WTC11 (cell line): ENCODE data around the gene FGF14. TPM values are rescaled to one million over a fixed set of nuclear protein-coding genes. Genes with fewer than 3 reads are reported as not detected.

Experiments
- ATAC-seq: fragments of 200-7000 bp; cut with Tn5 transposase; 2 replicates; pipeline ENCODE4 v1.10.0; 2021; ENCODE audit warnings: mild to moderate bottlenecking, moderate library complexity
- CTCF ChIA-PET: fragments of 300-600 bp; sonication (Branson Sonifier 250); formaldehyde crosslinking; loops from one replicate; lab custom pipeline; 2021; ENCODE audit warnings: antibody characterized with exemption; lab: Charles Lee
- POLR2A ChIA-PET: fragments of 350-600 bp; sonication (Branson Sonifier 250); formaldehyde crosslinking; loops from one replicate; lab custom pipeline; 2021; ENCODE audit warnings: antibody characterized with exemption; lab: Charles Lee
- DNase-seq: peaks from one replicate; pipeline ENCODE4 v3.0.0; 2021; ENCODE audit warnings: low spot score
- H3K27ac Mint-ChIP-seq: 2 replicates; pipeline ENCODE4 v1.8.0; 2021; ENCODE audit warnings: mixed read lengths
- H3K27me3 Mint-ChIP-seq: 2 replicates; pipeline ENCODE4 v1.8.0; 2021; ENCODE audit warnings: low read depth, mild to moderate bottlenecking, moderate library complexity, mixed read lengths
- H3K36me3 Mint-ChIP-seq: 2 replicates; pipeline ENCODE4 v1.8.0; 2021; ENCODE audit warnings: mixed read lengths
- H3K4me1 Mint-ChIP-seq: 2 replicates; pipeline ENCODE4 v1.8.0; 2022; ENCODE audit warnings: mixed read lengths
- H3K4me3 Mint-ChIP-seq: 2 replicates; pipeline ENCODE4 v1.8.0; 2021; ENCODE audit warnings: mild to moderate bottlenecking, moderate library complexity, mixed read lengths
- H3K9me3 Mint-ChIP-seq: 2 replicates; pipeline ENCODE4 v1.8.0; 2021; ENCODE audit warnings: mixed read lengths
- ATF1 ChIP-seq: sonication (generic); formaldehyde crosslinking; IDR thresholded peaks from 2 replicates; pipeline ENCODE4 v1.8.1; 2023; ENCODE audit warnings: mild to moderate bottlenecking, moderate library complexity, missing genetic modification reagents
- IRF2 ChIP-seq: sonication (generic); formaldehyde crosslinking; IDR thresholded peaks from 2 replicates; pipeline ENCODE4 v1.8.0; 2022; ENCODE audit warnings: low read depth, missing genetic modification reagents, borderline replicate concordance
- JAZF1 ChIP-seq: fragments of 250-450 bp; sonication (Bioruptor Pico); IDR thresholded peaks from 2 replicates; pipeline ENCODE4 v1.9.0; 2021; ENCODE audit warnings: moderate library complexity, mild to moderate bottlenecking, inconsistent platforms
- MXD4 ChIP-seq: fragments of 250-450 bp; sonication (Bioruptor Pico); IDR thresholded peaks from 2 replicates; pipeline ENCODE4 v1.8.0; 2021; ENCODE audit warnings: mild to moderate bottlenecking, moderate library complexity, borderline replicate concordance
- MYBL2 ChIP-seq: sonication (generic); formaldehyde crosslinking; IDR thresholded peaks from 2 replicates; pipeline ENCODE4 v1.8.1; 2023; ENCODE audit warnings: mild to moderate bottlenecking, moderate library complexity, missing genetic modification reagents
- NR3C1 ChIP-seq: sonication (generic); formaldehyde crosslinking; conservative IDR thresholded peaks from 2 replicates; pipeline ENCODE4 v1.8.1; 2023; ENCODE audit warnings: low read depth, mild to moderate bottlenecking, missing genetic modification reagents
- PRRX2 ChIP-seq: fragments of 250-450 bp; sonication (Bioruptor Pico); IDR thresholded peaks from 2 replicates; pipeline ENCODE4 v1.8.0; 2021; ENCODE audit warnings: mild to moderate bottlenecking
- ZBTB21 ChIP-seq: sonication (generic); formaldehyde crosslinking; IDR thresholded peaks from 2 replicates; pipeline ENCODE4 v1.8.1; 2023; ENCODE audit warnings: mild to moderate bottlenecking, missing genetic modification reagents, borderline replicate concordance
- ZNF263 ChIP-seq: sonication (generic); formaldehyde crosslinking; IDR thresholded peaks from 2 replicates; pipeline ENCODE4 v1.8.1; 2022; ENCODE audit warnings: low read depth, mild to moderate bottlenecking, moderate library complexity, missing genetic modification reagents
- ZNF423 ChIP-seq: fragments of 250-450 bp; sonication (Bioruptor Pico); IDR thresholded peaks from 2 replicates; pipeline ENCODE4 v2.1.2; 2022; ENCODE audit warnings: mild to moderate bottlenecking, moderate library complexity
- total RNA-seq: library from RNA; stranded (reverse); gene quantifications from 3 replicates; pipeline ENCODE4 v1.2.3, GENCODE V29; 2021
- TF ChIP-seq, protein P1 (sequence below): sonication (generic); formaldehyde crosslinking; IDR thresholded peaks from 2 replicates; pipeline ENCODE4 v1.8.0; 2022; ENCODE audit warnings: mild to moderate bottlenecking, missing genetic modification reagents
- TF ChIP-seq, protein P2 (sequence below): fragments of 250-450 bp; sonication (Bioruptor Pico); IDR thresholded peaks from 2 replicates; pipeline ENCODE4 v1.9.0; 2021; ENCODE audit warnings: mild to moderate bottlenecking
- TF ChIP-seq, protein P3 (sequence below): sonication (generic); formaldehyde crosslinking; IDR thresholded peaks from 2 replicates; pipeline ENCODE4 v1.8.1; 2022; ENCODE audit warnings: missing genetic modification reagents, borderline replicate concordance
- TF ChIP-seq, protein P4 (sequence below): sonication (generic); formaldehyde crosslinking; IDR thresholded peaks from 2 replicates; pipeline ENCODE4 v1.8.1; 2022; ENCODE audit warnings: mild to moderate bottlenecking, missing genetic modification reagents, moderate library complexity, borderline replicate concordance
- TF ChIP-seq, protein P5 (sequence below): sonication (generic); formaldehyde crosslinking; IDR thresholded peaks from 2 replicates; pipeline ENCODE4 v1.8.0; 2022; ENCODE audit warnings: mild to moderate bottlenecking, missing genetic modification reagents
- TF ChIP-seq, protein P6 (sequence below): sonication (generic); formaldehyde crosslinking; IDR thresholded peaks from 2 replicates; pipeline ENCODE4 v1.8.1; 2023; ENCODE audit warnings: mild to moderate bottlenecking, missing genetic modification reagents
- TF ChIP-seq, protein P7 (sequence below): sonication (generic); formaldehyde crosslinking; IDR thresholded peaks from 2 replicates; pipeline ENCODE4 v1.8.0; 2023; ENCODE audit warnings: missing genetic modification reagents, mild to moderate bottlenecking, borderline replicate concordance
- TF ChIP-seq, protein P8 (sequence below): sonication (generic); formaldehyde crosslinking; conservative IDR thresholded peaks from 2 replicates; pipeline ENCODE4 v1.8.1; 2022; ENCODE audit warnings: mild to moderate bottlenecking, missing genetic modification reagents

The FGF14 gene
- total RNA-seq, 1 experiment from 2014 or later, result 0.28 TPM

DNA sequence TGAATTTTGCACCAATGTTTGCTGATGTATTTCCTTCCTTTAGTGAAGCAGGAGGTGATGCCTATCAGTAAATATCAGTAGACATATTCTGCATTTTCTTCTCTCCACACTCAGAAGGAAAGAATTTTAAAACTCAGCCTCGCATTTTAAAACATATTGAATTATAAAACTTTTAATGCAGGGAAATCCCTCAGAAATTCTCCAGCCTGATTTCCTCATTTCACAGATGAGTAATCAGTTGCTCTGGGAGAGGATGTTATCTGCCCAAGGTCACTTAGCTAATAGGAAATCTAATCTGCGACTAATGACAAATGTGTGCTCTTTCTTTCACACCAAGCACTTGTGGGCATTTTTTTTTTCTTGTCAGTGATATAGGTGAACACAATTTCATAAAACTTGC lies 628.8 kb downstream of the FGF14 start (continued):
- TF ChIP-seq ZBTB21 (no peak), ATF1 (CRISPR knock-in tag) (no peak)
- TF ChIP-seq, protein P1, sequence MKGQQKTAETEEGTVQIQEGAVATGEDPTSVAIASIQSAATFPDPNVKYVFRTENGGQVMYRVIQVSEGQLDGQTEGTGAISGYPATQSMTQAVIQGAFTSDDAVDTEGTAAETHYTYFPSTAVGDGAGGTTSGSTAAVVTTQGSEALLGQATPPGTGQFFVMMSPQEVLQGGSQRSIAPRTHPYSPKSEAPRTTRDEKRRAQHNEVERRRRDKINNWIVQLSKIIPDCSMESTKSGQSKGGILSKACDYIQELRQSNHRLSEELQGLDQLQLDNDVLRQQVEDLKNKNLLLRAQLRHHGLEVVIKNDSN (CRISPR knock-in tag), result no peak

DNA sequence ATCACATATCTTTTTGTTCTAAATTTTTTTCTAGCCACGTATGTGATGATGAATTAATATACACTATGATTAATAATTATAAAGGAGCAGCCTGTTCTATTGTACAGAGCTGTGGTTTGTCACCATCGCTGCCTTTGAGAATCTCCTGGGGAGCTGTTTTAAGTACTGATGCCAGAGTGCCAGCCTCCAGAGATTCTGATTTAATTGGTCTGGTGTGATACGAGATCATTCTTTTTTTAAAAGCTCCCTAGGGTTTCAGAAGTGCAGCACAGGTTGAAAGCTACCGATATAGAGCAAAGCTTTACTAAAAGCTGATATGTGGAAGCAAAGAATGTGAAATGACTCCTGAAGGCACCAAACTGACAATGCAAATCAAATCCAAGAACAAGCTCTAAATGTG lies 634.7 kb downstream of the FGF14 start:
- ATAC-seq (no peak), DNase-seq (no peak)
- Mint-ChIP-seq H3K4me3 (no peak overlapping the region), H3K4me1 (peaks cover 5% of the 10 kb centered on the region), H3K27me3 (no peaks in the 10 kb centered on the region), H3K9me3 (peaks cover 19% of the 10 kb centered on the region), H3K27ac (no peak overlapping the region), H3K36me3 (peaks cover 4% of the 10 kb centered on the region)
- TF ChIP-seq, protein P2, sequence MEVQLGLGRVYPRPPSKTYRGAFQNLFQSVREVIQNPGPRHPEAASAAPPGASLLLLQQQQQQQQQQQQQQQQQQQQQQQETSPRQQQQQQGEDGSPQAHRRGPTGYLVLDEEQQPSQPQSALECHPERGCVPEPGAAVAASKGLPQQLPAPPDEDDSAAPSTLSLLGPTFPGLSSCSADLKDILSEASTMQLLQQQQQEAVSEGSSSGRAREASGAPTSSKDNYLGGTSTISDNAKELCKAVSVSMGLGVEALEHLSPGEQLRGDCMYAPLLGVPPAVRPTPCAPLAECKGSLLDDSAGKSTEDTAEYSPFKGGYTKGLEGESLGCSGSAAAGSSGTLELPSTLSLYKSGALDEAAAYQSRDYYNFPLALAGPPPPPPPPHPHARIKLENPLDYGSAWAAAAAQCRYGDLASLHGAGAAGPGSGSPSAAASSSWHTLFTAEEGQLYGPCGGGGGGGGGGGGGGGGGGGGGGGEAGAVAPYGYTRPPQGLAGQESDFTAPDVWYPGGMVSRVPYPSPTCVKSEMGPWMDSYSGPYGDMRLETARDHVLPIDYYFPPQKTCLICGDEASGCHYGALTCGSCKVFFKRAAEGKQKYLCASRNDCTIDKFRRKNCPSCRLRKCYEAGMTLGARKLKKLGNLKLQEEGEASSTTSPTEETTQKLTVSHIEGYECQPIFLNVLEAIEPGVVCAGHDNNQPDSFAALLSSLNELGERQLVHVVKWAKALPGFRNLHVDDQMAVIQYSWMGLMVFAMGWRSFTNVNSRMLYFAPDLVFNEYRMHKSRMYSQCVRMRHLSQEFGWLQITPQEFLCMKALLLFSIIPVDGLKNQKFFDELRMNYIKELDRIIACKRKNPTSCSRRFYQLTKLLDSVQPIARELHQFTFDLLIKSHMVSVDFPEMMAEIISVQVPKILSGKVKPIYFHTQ (CRISPR knock-in tag), result no peak
- TF ChIP-seq ZNF423 (no peak), IRF2 (CRISPR knock-in tag) (no peak)
- TF ChIP-seq, protein P3, sequence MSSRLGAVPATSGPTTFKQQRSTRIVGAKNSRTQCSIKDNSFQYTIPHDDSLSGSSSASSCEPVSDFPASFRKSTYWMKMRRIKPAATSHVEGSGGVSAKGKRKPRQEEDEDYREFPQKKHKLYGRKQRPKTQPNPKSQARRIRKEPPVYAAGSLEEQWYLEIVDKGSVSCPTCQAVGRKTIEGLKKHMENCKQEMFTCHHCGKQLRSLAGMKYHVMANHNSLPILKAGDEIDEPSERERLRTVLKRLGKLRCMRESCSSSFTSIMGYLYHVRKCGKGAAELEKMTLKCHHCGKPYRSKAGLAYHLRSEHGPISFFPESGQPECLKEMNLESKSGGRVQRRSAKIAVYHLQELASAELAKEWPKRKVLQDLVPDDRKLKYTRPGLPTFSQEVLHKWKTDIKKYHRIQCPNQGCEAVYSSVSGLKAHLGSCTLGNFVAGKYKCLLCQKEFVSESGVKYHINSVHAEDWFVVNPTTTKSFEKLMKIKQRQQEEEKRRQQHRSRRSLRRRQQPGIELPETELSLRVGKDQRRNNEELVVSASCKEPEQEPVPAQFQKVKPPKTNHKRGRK (CRISPR knock-in tag), result no peak
- TF ChIP-seq, protein P4, sequence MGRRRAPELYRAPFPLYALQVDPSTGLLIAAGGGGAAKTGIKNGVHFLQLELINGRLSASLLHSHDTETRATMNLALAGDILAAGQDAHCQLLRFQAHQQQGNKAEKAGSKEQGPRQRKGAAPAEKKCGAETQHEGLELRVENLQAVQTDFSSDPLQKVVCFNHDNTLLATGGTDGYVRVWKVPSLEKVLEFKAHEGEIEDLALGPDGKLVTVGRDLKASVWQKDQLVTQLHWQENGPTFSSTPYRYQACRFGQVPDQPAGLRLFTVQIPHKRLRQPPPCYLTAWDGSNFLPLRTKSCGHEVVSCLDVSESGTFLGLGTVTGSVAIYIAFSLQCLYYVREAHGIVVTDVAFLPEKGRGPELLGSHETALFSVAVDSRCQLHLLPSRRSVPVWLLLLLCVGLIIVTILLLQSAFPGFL (CRISPR knock-in tag), result no peak
- CTCF ChIA-PET, result no interaction called here
- POLR2A ChIA-PET, result no interaction called here

DNA sequence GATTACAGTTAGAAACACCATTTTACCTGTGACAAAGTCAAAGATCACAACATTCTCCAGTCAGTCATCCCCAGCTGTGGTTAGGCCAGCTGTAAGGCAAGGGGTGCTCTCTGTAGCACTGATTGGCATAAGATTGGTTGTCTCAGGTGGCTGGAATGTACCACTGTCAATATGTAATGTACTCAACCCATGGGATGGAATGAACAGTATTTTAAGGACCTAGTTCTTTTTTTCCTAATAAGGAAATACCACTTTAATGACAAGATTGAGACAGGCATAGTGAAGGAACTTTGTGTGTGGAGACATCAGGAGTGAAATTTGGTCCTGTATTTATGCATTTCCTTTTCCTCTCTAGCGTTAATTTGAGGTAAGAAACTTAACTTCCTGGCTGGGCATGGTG lies 638.7 kb downstream of the FGF14 start:
- Mint-ChIP-seq H3K27ac (no peak overlapping the region), H3K4me3 (no peak overlapping the region), H3K4me1 (peaks cover 30% of the 10 kb centered on the region), H3K9me3 (peaks cover 8% of the 10 kb centered on the region), H3K36me3 (peaks cover 4% of the 10 kb centered on the region), H3K27me3 (no peaks in the 10 kb centered on the region)
- CTCF ChIA-PET, result no interaction called here
- POLR2A ChIA-PET, result no interaction called here
- no peak for ATAC-seq
- no peak for DNase-seq
- TF ChIP-seq PRRX2, result no peak
- TF ChIP-seq, protein P3 (CRISPR knock-in tag), result no peak
- TF ChIP-seq JAZF1 (CRISPR knock-in tag), result no peak
- TF ChIP-seq, protein P5, sequence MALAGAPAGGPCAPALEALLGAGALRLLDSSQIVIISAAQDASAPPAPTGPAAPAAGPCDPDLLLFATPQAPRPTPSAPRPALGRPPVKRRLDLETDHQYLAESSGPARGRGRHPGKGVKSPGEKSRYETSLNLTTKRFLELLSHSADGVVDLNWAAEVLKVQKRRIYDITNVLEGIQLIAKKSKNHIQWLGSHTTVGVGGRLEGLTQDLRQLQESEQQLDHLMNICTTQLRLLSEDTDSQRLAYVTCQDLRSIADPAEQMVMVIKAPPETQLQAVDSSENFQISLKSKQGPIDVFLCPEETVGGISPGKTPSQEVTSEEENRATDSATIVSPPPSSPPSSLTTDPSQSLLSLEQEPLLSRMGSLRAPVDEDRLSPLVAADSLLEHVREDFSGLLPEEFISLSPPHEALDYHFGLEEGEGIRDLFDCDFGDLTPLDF (CRISPR knock-in tag), result no peak
- TF ChIP-seq ZNF263 (CRISPR knock-in tag), result no peak
- TF ChIP-seq, protein P6, sequence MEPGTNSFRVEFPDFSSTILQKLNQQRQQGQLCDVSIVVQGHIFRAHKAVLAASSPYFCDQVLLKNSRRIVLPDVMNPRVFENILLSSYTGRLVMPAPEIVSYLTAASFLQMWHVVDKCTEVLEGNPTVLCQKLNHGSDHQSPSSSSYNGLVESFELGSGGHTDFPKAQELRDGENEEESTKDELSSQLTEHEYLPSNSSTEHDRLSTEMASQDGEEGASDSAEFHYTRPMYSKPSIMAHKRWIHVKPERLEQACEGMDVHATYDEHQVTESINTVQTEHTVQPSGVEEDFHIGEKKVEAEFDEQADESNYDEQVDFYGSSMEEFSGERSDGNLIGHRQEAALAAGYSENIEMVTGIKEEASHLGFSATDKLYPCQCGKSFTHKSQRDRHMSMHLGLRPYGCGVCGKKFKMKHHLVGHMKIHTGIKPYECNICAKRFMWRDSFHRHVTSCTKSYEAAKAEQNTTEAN, result no peak
- no peak for TF ChIP-seq MYBL2 (CRISPR knock-in tag)
- TF ChIP-seq, protein P7, sequence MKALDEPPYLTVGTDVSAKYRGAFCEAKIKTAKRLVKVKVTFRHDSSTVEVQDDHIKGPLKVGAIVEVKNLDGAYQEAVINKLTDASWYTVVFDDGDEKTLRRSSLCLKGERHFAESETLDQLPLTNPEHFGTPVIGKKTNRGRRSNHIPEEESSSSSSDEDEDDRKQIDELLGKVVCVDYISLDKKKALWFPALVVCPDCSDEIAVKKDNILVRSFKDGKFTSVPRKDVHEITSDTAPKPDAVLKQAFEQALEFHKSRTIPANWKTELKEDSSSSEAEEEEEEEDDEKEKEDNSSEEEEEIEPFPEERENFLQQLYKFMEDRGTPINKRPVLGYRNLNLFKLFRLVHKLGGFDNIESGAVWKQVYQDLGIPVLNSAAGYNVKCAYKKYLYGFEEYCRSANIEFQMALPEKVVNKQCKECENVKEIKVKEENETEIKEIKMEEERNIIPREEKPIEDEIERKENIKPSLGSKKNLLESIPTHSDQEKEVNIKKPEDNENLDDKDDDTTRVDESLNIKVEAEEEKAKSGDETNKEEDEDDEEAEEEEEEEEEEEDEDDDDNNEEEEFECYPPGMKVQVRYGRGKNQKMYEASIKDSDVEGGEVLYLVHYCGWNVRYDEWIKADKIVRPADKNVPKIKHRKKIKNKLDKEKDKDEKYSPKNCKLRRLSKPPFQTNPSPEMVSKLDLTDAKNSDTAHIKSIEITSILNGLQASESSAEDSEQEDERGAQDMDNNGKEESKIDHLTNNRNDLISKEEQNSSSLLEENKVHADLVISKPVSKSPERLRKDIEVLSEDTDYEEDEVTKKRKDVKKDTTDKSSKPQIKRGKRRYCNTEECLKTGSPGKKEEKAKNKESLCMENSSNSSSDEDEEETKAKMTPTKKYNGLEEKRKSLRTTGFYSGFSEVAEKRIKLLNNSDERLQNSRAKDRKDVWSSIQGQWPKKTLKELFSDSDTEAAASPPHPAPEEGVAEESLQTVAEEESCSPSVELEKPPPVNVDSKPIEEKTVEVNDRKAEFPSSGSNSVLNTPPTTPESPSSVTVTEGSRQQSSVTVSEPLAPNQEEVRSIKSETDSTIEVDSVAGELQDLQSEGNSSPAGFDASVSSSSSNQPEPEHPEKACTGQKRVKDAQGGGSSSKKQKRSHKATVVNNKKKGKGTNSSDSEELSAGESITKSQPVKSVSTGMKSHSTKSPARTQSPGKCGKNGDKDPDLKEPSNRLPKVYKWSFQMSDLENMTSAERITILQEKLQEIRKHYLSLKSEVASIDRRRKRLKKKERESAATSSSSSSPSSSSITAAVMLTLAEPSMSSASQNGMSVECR (CRISPR knock-in tag), result no peak
- TF ChIP-seq NR3C1, result no peak
- TF ChIP-seq MXD4 (CRISPR knock-in tag), result no peak
- TF ChIP-seq, protein P8, sequence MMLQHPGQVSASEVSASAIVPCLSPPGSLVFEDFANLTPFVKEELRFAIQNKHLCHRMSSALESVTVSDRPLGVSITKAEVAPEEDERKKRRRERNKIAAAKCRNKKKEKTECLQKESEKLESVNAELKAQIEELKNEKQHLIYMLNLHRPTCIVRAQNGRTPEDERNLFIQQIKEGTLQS (CRISPR knock-in tag), result no peak
